Measurements from ENCODE around the gene GIPC1.

The GIPC1 gene

DNA sequence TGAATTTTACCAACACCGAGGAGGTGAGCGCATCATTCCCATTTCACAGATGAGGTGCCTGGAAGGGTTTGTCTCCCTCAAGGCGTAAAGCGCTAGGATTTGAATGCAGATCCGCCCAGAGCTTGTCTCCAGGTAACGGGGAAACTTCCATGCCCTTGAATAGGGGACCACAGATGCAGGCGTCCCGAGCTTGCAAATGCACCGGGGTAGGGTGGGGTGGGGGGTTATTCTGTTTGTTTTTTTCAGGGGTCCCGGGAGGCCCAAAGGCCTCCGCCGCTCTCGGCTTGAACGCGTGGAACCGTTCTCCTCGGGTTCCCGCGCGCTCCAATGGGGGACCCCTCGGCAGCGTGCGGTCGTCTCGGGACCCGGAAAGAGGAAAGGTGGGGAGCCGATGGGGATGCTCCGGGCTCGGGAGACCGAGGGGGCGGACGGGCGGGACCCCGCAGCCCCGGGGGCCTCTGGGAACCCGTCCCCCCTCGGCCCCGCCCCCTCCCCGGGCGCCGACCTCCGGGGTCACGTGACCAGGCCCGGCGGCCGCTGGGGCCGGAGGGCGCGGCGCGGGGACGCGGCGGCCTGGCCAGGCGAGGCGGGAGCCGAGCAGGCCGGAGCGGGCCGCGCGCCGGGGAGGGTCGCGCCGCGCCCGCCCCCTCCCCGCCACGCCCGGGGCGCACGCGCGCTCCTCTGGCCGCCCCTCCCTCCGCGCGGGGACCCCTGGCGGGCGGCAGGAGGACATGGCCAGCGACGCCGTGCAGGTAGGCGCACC lies 63.0 kb downstream of the GIPC1 start, which contains the start of gene PKN1:
PKN1 (plus strand) TSS at position 516 of the 763 bp plus-strand sequence; CDS start at position 732, 216 bp downstream.
- peak; percentile 78 for DNase-seq

DNA sequence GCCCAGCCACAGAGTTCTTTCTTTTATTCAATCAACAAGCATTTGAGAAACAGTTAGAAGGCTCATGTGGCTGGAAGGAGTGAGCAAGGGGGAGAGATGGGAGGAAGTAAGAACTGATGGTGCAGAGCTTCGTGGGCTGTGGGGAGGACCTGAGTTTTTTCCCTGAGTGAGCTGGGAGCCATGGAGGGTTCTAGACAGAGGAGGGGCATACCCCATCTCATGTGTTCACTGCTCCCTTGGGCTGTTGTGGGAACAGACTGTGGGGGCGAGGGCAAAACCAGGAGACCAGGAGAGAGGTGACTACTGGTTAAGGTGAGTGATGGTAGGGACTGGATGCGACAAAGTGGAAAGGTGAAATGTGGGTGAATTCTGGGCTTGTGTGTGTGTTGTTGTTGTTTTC lies 65.2 kb downstream of the GIPC1 start:
- DNase-seq, result no peak

- no peak for DNase-seq
Measured at GRCh38 chr19:14428882-14429416, 67.0 kb downstream of the GIPC1 start.
